A549 (cell line): ENCODE results near the gene NRXN3. TPM values are rescaled to one million over a fixed set of nuclear protein-coding genes. Genes with fewer than 3 reads are reported as not detected.
"Not testable (repeated sequence)": the region's sequence is repeated elsewhere in the genome, so short reads cannot be mapped to it uniquely, and the experiment has no call there.

Experiments
- ATAC-seq, 2 experiments: fragments of 200-7000 bp in 1 of 2; fragments of >200 bp in 1 of 2; cut with Nextera tagmentation in 1 of 2; cut with Tn5 transposase in 1 of 2; 3 replicates each; pipeline versions ENCODE4 v1.8.0 to v1.9.1; 2018 to 2020; ENCODE audit warnings: mild to moderate bottlenecking in 1 of 2, moderate library complexity in 1 of 2
- CTCF ChIA-PET: fragments of 300-600 bp; sonication (Branson Sonifier 250); formaldehyde crosslinking; extraction: SDS; loops from one replicate; lab custom pipeline; 2021; ENCODE audit warnings: antibody characterized with exemption, inconsistent platforms; lab: Yijun Ruan, JAX
- POLR2A ChIA-PET: fragments of 350-600 bp; formaldehyde crosslinking; extraction: SDS; loops from one replicate; lab custom pipeline; 2021; ENCODE audit warnings: antibody characterized with exemption, inconsistent platforms; lab: Yijun Ruan, JAX
- DNase-seq, 2 experiments: peaks; one replicate each; pipeline versions ENCODE4 v3.0.0 to v3.0.0-alpha.2; 2011 to 2016; ENCODE audit warnings: low read depth in 1 of 2, low spot score in 1 of 2
- FAIRE-seq: peaks from 2 replicates; lab custom pipeline; 2011; peaks lifted over from hg19 to GRCh38; lab: Jason Lieb, UNC
- H3K27ac ChIP-seq, 2 experiments: fragments of >200 bp; sonication (Bioruptor Twin); formaldehyde crosslinking; 3 replicates each; pipeline ENCODE4 v1.5.1; 2016 to 2017
- H3K4me1 ChIP-seq: fragments of >200 bp; sonication (Bioruptor Twin); formaldehyde crosslinking; 3 replicates; pipeline ENCODE4 v1.6.1; 2016
- H3K4me2 ChIP-seq: fragments of >200 bp; sonication (Bioruptor Twin); formaldehyde crosslinking; 3 replicates; pipeline ENCODE4 v1.6.1; 2016
- H3K4me3 ChIP-seq: fragments of >200 bp; sonication (Bioruptor Twin); formaldehyde crosslinking; 3 replicates; pipeline ENCODE4 v1.5.1; 2016
- H3K9me3 ChIP-seq: fragments of >200 bp; sonication (Bioruptor Twin); formaldehyde crosslinking; 3 replicates; pipeline ENCODE4 v1.6.1; 2016
- BHLHE40 ChIP-seq: IDR thresholded peaks from 2 replicates; pipeline ENCODE4 v1.6.1; 2012; ENCODE audit warnings: low read depth, low read length, inconsistent platforms
- CBX2 ChIP-seq: fragments of 200-600 bp; sonication (generic); IDR thresholded peaks from 2 replicates; pipeline ENCODE4 v1.6.1; 2016; ENCODE audit warnings: low read depth, mild to moderate bottlenecking, borderline replicate concordance
- CHD2 ChIP-seq: fragments of 150-350 bp; IDR thresholded peaks from 2 replicates; pipeline ENCODE4 v1.6.1; 2014; ENCODE audit warnings: low read length; ENCODE audit not compliant: partially characterized antibody
- CTCF ChIP-seq: fragments of >200 bp; sonication (Bioruptor Twin); formaldehyde crosslinking; IDR thresholded peaks from 3 replicates; pipeline ENCODE4 v1.5.1; 2016
- EP300 ChIP-seq, 2 experiments: fragments of >200 bp; sonication (Bioruptor Twin); formaldehyde crosslinking; IDR thresholded peaks; 2 replicates in 1 of 2; 3 replicates in 1 of 2; pipeline ENCODE4 v1.6.1; 2016 to 2017
- FOSB ChIP-seq: fragments of 250-450 bp; sonication (Bioruptor Pico); IDR thresholded peaks from 2 replicates; pipeline ENCODE4 v1.5.0; 2020; ENCODE audit warnings: mild to moderate bottlenecking, moderate library complexity
- FOXS1 ChIP-seq: fragments of 250-450 bp; sonication (Bioruptor Pico); IDR thresholded peaks from 2 replicates; pipeline ENCODE4 v1.5.0; 2020; ENCODE audit warnings: mild to moderate bottlenecking, moderate library complexity
- HES2 ChIP-seq: fragments of >200 bp; sonication (Bioruptor Twin); formaldehyde crosslinking; IDR thresholded peaks from 2 replicates; pipeline ENCODE4 v1.6.1; 2016
- HEYL ChIP-seq: fragments of 250-450 bp; sonication (Bioruptor Pico); IDR thresholded peaks from 2 replicates; pipeline ENCODE4 v1.8.0; 2021; ENCODE audit warnings: mild to moderate bottlenecking, moderate library complexity
- HOXB13 ChIP-seq: fragments of 250-450 bp; sonication (Bioruptor Pico); IDR thresholded peaks from 2 replicates; pipeline ENCODE4 v1.5.0; 2020; ENCODE audit warnings: low read depth, mild to moderate bottlenecking, moderate library complexity
- HOXB5 ChIP-seq: fragments of 250-450 bp; sonication (Bioruptor Pico); IDR thresholded peaks from 2 replicates; pipeline ENCODE4 v1.5.0; 2020; ENCODE audit warnings: mild to moderate bottlenecking, moderate library complexity
- JUN ChIP-seq, 2 experiments: fragments of >200 bp; sonication (Bioruptor Twin); formaldehyde crosslinking; IDR thresholded peaks; 2 replicates in 1 of 2; 3 replicates in 1 of 2; pipeline ENCODE4 v1.6.1; 2016 to 2017
- KDM1A ChIP-seq: fragments of 200-600 bp; sonication (generic); IDR thresholded peaks from 2 replicates; pipeline ENCODE4 v1.6.1; 2016; ENCODE audit warnings: low read depth, mild to moderate bottlenecking
- MYC ChIP-seq: IDR thresholded peaks from 2 replicates; pipeline ENCODE4 v1.6.1; 2012; ENCODE audit warnings: mild to moderate bottlenecking, inconsistent platforms, low read length, improper control_type of control experiment, borderline replicate concordance
- PBX3 ChIP-seq: IDR thresholded peaks from 2 replicates; pipeline ENCODE4 v1.6.1; 2012
- PHF8 ChIP-seq: fragments of 200-600 bp; sonication (generic); IDR thresholded peaks from 2 replicates; pipeline ENCODE4 v1.6.1; 2016; ENCODE audit warnings: low read depth, mild to moderate bottlenecking, antibody characterized with exemption, moderate library complexity, borderline replicate concordance
- POLR2A ChIP-seq: IDR thresholded peaks from 2 replicates; pipeline ENCODE4 v1.6.1; 2012; ENCODE audit warnings: mild to moderate bottlenecking, low read length
- RCOR1 ChIP-seq: fragments of 150-350 bp; IDR thresholded peaks from 2 replicates; pipeline ENCODE4 v1.6.1; 2014; ENCODE audit warnings: antibody characterized with exemption, low read length, low read depth
- RFX5 ChIP-seq: fragments of 450-650 bp; IDR thresholded peaks from 2 replicates; pipeline ENCODE4 v1.7.1; 2014; ENCODE audit warnings: antibody characterized with exemption, mild to moderate bottlenecking, moderate library complexity
- SMC3 ChIP-seq: fragments of >200 bp; sonication (Bioruptor Twin); formaldehyde crosslinking; IDR thresholded peaks from 3 replicates; pipeline ENCODE4 v1.6.1; 2018; ENCODE audit warnings: inconsistent platforms
- TFCP2L1 ChIP-seq: fragments of 250-450 bp; sonication (Bioruptor Pico); IDR thresholded peaks from 2 replicates; pipeline ENCODE4 v1.5.0; 2021; ENCODE audit warnings: mild to moderate bottlenecking
- ZC3H11A ChIP-seq: fragments of 450-650 bp; IDR thresholded peaks from 2 replicates; pipeline ENCODE4 v1.6.1; 2014; ENCODE audit warnings: antibody characterized with exemption, mild to moderate bottlenecking
- WGBS: methylation state at CpG from one replicate; pipeline ENCODE4 v1.1.6; 2017; ENCODE audit errors: missing lambda C conversion rate; 5-methylcytosine and 5-hydroxymethylcytosine counted together
- polyA plus RNA-seq, 4 experiments: library from polyadenylated mRNA; depleted of rRNA in 3 of 4; stranded (reverse); fragments of >200 nt; fragmentation: RNase III in 1 of 4; extraction: RNeasy Plus Mini Kit Qiagen cat#74134 plus additional on column Dnase treatment in 1 of 4; gene quantifications; 2 replicates in 3 of 4; 3 replicates in 1 of 4; pipeline ENCODE4 v1.2.3, GENCODE V29; 2011 to 2017
- TF ChIP-seq, protein P1 (sequence below): IDR thresholded peaks from 2 replicates; pipeline ENCODE4 v1.6.1; 2012; ENCODE audit warnings: low read depth, borderline replicate concordance
- TF ChIP-seq, protein P2 (sequence below): fragments of 450-650 bp; IDR thresholded peaks from 2 replicates; pipeline ENCODE4 v1.6.1; 2014; ENCODE audit warnings: antibody characterized with exemption

The NRXN3 gene
- polyA plus RNA-seq, 2 of the 4 experiments (the other 2 are of a cell fraction): 0.62 to 2.3 TPM

DNA sequence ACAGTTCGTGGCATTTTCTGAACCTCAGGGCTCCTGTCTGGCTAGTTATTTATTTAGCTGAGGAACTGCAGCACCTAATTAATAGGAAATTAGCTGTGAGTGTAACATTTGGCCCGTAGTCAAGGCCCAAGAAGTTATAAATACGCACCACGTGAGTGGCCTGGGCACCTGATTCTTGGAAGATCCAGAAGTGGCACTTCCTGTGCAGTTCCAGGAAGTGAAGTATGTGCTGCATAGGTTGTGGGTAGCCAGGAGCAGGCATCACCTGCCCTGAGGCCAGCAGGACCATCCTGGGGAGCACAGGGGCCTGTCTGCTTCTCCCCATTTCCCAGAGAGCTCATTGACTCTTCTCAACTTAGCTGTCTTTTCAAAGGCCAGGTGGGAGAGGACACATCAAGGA, 255.6 kb downstream of the NRXN3 start:
- POLR2A ChIA-PET: no interaction called here
- Histone ChIP-seq H3K4me3 (no peak overlapping the region), H3K4me1 (no peaks in the 10 kb centered on the region), H3K4me2 (no peak overlapping the region), H3K9me3 (no peaks in the 10 kb centered on the region), H3K27ac (no peak overlapping the region)
- no peak for ATAC-seq
- DNase-seq: no peak
- no peak for FAIRE-seq
- TF ChIP-seq CHD2: no peak
- no peak for TF ChIP-seq KDM1A
- no peak for TF ChIP-seq TFCP2L1 (CRISPR knock-in tag)
- TF ChIP-seq MYC: no peak
- CTCF ChIA-PET: interaction anchor here (1.2 to 1.8 kb wide), 2 partner anchors 22 to 262 kb away, joined by 3 to 5 read pairs; no protein-coding TSS in a partner anchor
- 1% methylated on average over 3 of the region's 4 CpGs for WGBS

- no peak for ATAC-seq
- TF ChIP-seq POLR2A: no peak
- TF ChIP-seq RCOR1: no peak
- no peak for TF ChIP-seq JUN (IDR thresholded peaks at IDR 0.05)
- no peak for TF ChIP-seq FOXS1 (CRISPR knock-in tag)
- no peak for TF ChIP-seq CTCF
- TF ChIP-seq, protein P1, sequence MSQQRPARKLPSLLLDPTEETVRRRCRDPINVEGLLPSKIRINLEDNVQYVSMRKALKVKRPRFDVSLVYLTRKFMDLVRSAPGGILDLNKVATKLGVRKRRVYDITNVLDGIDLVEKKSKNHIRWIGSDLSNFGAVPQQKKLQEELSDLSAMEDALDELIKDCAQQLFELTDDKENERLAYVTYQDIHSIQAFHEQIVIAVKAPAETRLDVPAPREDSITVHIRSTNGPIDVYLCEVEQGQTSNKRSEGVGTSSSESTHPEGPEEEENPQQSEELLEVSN: no peak
- no peak for TF ChIP-seq PHF8
- no peak for TF ChIP-seq HOXB13 (CRISPR knock-in tag)
- TF ChIP-seq HOXB5 (CRISPR knock-in tag): no peak
- no peak for TF ChIP-seq CBX2
- TF ChIP-seq HES2: no peak
- TF ChIP-seq BHLHE40: no peak
- no peak for TF ChIP-seq SMC3
- TF ChIP-seq ZC3H11A: no peak
- TF ChIP-seq, protein P2, sequence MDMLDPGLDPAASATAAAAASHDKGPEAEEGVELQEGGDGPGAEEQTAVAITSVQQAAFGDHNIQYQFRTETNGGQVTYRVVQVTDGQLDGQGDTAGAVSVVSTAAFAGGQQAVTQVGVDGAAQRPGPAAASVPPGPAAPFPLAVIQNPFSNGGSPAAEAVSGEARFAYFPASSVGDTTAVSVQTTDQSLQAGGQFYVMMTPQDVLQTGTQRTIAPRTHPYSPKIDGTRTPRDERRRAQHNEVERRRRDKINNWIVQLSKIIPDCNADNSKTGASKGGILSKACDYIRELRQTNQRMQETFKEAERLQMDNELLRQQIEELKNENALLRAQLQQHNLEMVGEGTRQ: no peak
- no peak for TF ChIP-seq EP300 (IDR thresholded peaks at IDR 0.05)
- no peak for TF ChIP-seq FOSB (CRISPR knock-in tag)
- no peak for TF ChIP-seq HEYL (CRISPR knock-in tag)
- TF ChIP-seq RFX5: no peak
- no peak for TF ChIP-seq PBX3
- TF ChIP-seq, all 56 proteins: peak for 0
- 0% methylated on average over 1 of the region's 1 CpG for WGBS
- H3K4me1 ChIP-seq: no peaks in the 10 kb centered on the region
- POLR2A ChIA-PET: no interaction called here
- no peaks in the 10 kb centered on the region for H3K9me3 ChIP-seq
- DNase-seq: no peak
- H3K4me3 ChIP-seq: no peak overlapping the region
- CTCF ChIA-PET: interaction anchor here (0.5 to 1.0 kb wide), 2 partner anchors 108 to 130 kb away, joined by 3 read pairs; no protein-coding TSS in a partner anchor
- H3K4me2 ChIP-seq: no peak overlapping the region
- no peak overlapping the region for H3K27ac ChIP-seq
- FAIRE-seq: no peak
These were observed 261.9 kb downstream of the NRXN3 start for GRCh38 chr14:78432046-78432445.

GRCh38 chr14:78437448-78437847, 267.3 kb downstream of the NRXN3 start:
- WGBS: 38% methylated on average over 3 of the region's 3 CpGs
- DNase-seq, FAIRE-seq, H3K27ac ChIP-seq, ATAC-seq, H3K4me3 ChIP-seq, H3K4me1 ChIP-seq, H3K4me2 ChIP-seq, POLR2A ChIA-PET, H3K9me3 ChIP-seq: not testable (repeated sequence)
- CTCF ChIA-PET: interaction anchor here (0.8 to 1.6 kb wide), 2 partner anchors 67 to 130 kb away, joined by 3 read pairs; no protein-coding TSS in a partner anchor
